Neuronal stem cell (in vitro differentiated cells): ENCODE data around the gene RALA.

ENCODE experiments used
- DNase-seq: peaks from one replicate; pipeline ENCODE4 v3.0.0-alpha.2; 2013; ENCODE audit warnings: low spot score
- H2AFZ ChIP-seq: one replicate; pipeline ENCODE4 v1.6.1; 2013; ENCODE audit warnings: mild to moderate bottlenecking, low read length, inconsistent platforms
- H2AK5ac ChIP-seq: 2 replicates; pipeline ENCODE4 v1.6.1; 2013; ENCODE audit warnings: low read depth, mild to moderate bottlenecking, inconsistent platforms, low read length, moderate library complexity, mixed read lengths
- H2BK120ac ChIP-seq: 2 replicates; pipeline ENCODE4 v1.6.1; 2013; ENCODE audit warnings: low read depth, mild to moderate bottlenecking, inconsistent platforms, low read length, moderate library complexity, mixed read lengths
- H2BK12ac ChIP-seq: one replicate; pipeline ENCODE4 v1.6.1; 2013; ENCODE audit warnings: low read length, inconsistent platforms
- H2BK15ac ChIP-seq: 2 replicates; pipeline ENCODE4 v1.6.1; 2013; ENCODE audit warnings: mild to moderate bottlenecking, low read length, inconsistent platforms, mixed read lengths
- H2BK5ac ChIP-seq: one replicate; pipeline ENCODE4 v1.6.1; 2013; ENCODE audit warnings: inconsistent platforms, mild to moderate bottlenecking, low read length, moderate library complexity
- H3K14ac ChIP-seq: one replicate; pipeline ENCODE4 v1.6.1; 2013; ENCODE audit warnings: low read length, inconsistent platforms
- H3K18ac ChIP-seq: 2 replicates; pipeline ENCODE4 v1.6.1; 2013; ENCODE audit warnings: low read length, inconsistent platforms
- H3K23ac ChIP-seq: 2 replicates; pipeline ENCODE4 v1.6.1; 2013; ENCODE audit warnings: low read depth, mild to moderate bottlenecking, mixed read lengths, low read length, inconsistent platforms; ENCODE audit not compliant: poor library complexity
- H3K27ac ChIP-seq: replicated peaks from 3 replicates; pipeline ENCODE4 v1.5.1; 2013; ENCODE audit warnings: low read length, inconsistent platforms
- H3K27me3 ChIP-seq, 3 experiments: 2 replicates each; pipeline ENCODE4 v1.6.1; 2013; ENCODE audit warnings: low read length in 3 of 3, mild to moderate bottlenecking in 2 of 3, inconsistent platforms in 1 of 3, low read depth in 1 of 3, mixed read lengths in 1 of 3, moderate library complexity in 1 of 3; ENCODE audit not compliant: control insufficient read depth in 3 of 3, insufficient read depth in 3 of 3
- H3K36me3 ChIP-seq, 2 donors: replicated peaks in 1 of 2; 2 replicates each; pipeline ENCODE4 v1.6.1; 2013; ENCODE audit warnings: low read length in 2 of 2; ENCODE audit not compliant: control insufficient read depth in 2 of 2, insufficient read depth in 2 of 2
- H3K4ac ChIP-seq: 2 replicates; pipeline ENCODE4 v1.6.1; 2013; ENCODE audit warnings: inconsistent platforms, mild to moderate bottlenecking, low read length, moderate library complexity
- H3K4me1 ChIP-seq, 2 donors: 1 replicate in 1 of 2; 2 replicates in 1 of 2; pipeline ENCODE4 v1.6.1; 2013; ENCODE audit warnings: low read length in 2 of 2, low read depth in 1 of 2; ENCODE audit not compliant: control insufficient read depth in 2 of 2, insufficient read depth in 1 of 2
- H3K4me2 ChIP-seq: one replicate; pipeline ENCODE4 v1.6.1; 2013; ENCODE audit warnings: mild to moderate bottlenecking, low read length, inconsistent platforms; ENCODE audit not compliant: insufficient read depth, poor library complexity, severe bottlenecking
- H3K4me3 ChIP-seq, 2 donors: 2 replicates each; pipeline ENCODE4 v1.5.1; 2013; ENCODE audit warnings: low read length in 2 of 2, mild to moderate bottlenecking in 2 of 2, inconsistent platforms in 1 of 2, moderate library complexity in 1 of 2
- H3K79me1 ChIP-seq: one replicate; pipeline ENCODE4 v1.6.1; 2013; ENCODE audit warnings: low read depth, mild to moderate bottlenecking, inconsistent platforms, low read length, moderate library complexity
- H3K9ac ChIP-seq: one replicate; pipeline ENCODE4 v1.6.1; 2013; ENCODE audit warnings: mild to moderate bottlenecking, low read depth, low read length, inconsistent platforms; ENCODE audit not compliant: poor library complexity
- H3K9me3 ChIP-seq, 2 donors: replicated peaks in 1 of 2; 2 replicates each; pipeline versions ENCODE3 to v1.6.1; 2013; ENCODE audit warnings: low read length in 2 of 2, mild to moderate bottlenecking in 2 of 2, inconsistent platforms in 1 of 2, low read depth in 1 of 2, mixed read lengths in 1 of 2, moderate library complexity in 1 of 2; ENCODE audit not compliant: control insufficient read depth in 2 of 2, insufficient read depth in 1 of 2
- H4K8ac ChIP-seq: one replicate; pipeline ENCODE4 v1.6.1; 2013; ENCODE audit warnings: low read depth, mild to moderate bottlenecking, inconsistent platforms, low read length, moderate library complexity
- H4K91ac ChIP-seq: one replicate; pipeline ENCODE4 v1.6.1; 2013; ENCODE audit warnings: low read length, low read depth, mild to moderate bottlenecking, inconsistent platforms; ENCODE audit not compliant: poor library complexity
- WGBS, 2 donors: extraction: QIAGEN DNeasy Blood & Tissue Kit; methylation state at CpG; one replicate each; pipeline ENCODE4 v1.1.7; 2013; ENCODE audit warnings: missing lambda C conversion rate in 2 of 2, mixed read lengths in 1 of 2; ENCODE audit not compliant: insufficient read length in 2 of 2, insufficient replicate concordance in 1 of 2; ENCODE audit errors: extremely low coverage in 2 of 2; 5-methylcytosine and 5-hydroxymethylcytosine counted together

RALA gene

DNA sequence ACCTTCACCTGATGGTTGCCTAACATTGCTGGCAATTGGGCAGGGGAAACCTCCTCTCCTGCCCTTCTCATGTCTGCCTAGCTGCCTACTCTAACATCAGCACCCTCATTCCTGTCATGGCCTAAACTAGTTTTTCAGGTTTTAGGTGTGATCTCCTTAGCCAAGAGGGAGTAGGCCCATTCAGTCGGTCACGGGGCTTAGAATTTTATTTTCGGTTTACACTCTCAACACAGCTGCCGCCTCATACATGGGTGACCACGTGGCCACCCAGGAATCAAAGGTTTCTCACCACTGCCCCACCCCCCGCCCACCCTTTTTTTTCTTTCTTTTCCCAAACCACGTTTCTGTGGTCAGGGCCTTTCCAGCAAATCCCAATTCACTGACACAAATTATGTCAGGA, 97.2 kb downstream of the RALA start:
- Histone ChIP-seq H2AK5ac (no peak overlapping the region), H3K79me1 (no peaks in the 10 kb centered on the region), H3K36me3 (no peaks in the 10 kb centered on the region), H2BK5ac (no peak overlapping the region), H3K23ac (no peak overlapping the region), H3K27me3 (peaks cover 0 to 5% (median 0%) of the 10 kb centered on the region in 3 experiments), H3K9ac (no peak overlapping the region), H3K18ac (no peak overlapping the region), H3K4me1 (no peaks in the 10 kb centered on the region), H2BK15ac (no peak overlapping the region), H2BK120ac (no peak overlapping the region), H4K8ac (no peak overlapping the region), H3K4ac (no peak overlapping the region), H3K14ac (no peak overlapping the region), H4K91ac (no peak overlapping the region), H3K4me3 (no peak overlapping the region), H3K9me3 (peaks cover under 1 to 3% of the 10 kb centered on the region in 2 donors), H3K27ac (no peak overlapping the region), H2BK12ac (no peak overlapping the region), H3K4me2 (no peak overlapping the region), H2AFZ (no peak overlapping the region)
- no peak for DNase-seq
- no CpG with 5 or more reads among the region's 7 CpGs for WGBS, 2 donors

DNA sequence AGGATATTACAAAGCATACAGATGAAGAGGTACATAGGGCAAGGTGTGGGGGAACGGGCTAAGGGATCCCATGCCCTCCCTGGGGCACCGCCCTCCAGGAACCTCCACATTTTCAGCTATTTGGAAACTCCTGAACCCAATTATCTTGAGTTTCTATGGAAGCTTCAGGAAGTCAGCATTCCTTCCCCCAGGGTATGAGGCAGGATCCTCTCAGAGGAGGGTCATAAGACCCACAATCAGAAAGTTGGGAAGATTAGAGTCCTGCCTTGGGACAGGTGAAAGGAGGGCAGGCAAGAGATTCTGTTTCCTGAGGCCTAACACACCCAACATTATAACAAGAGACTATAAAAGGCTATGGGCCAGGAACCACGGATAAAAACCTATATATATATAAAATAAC, 98.0 kb downstream of the RALA start:
- no peaks in the 10 kb centered on the region for H3K79me1 ChIP-seq
- no CpG with 5 or more reads among the region's 3 CpGs for WGBS, 2 donors
- no peak overlapping the region for H2BK15ac ChIP-seq
- H3K4me1 ChIP-seq: no peaks in the 10 kb centered on the region
- no peak for DNase-seq
- H4K8ac ChIP-seq: no peak overlapping the region
- no peak overlapping the region for H2BK12ac ChIP-seq
- no peak overlapping the region for H2BK5ac ChIP-seq
- H3K18ac ChIP-seq: no peak overlapping the region
- no peaks in the 10 kb centered on the region for H3K9me3 ChIP-seq
- H3K36me3 ChIP-seq: no peaks in the 10 kb centered on the region
- H3K4ac ChIP-seq: no peak overlapping the region
- no peak overlapping the region for H3K27ac ChIP-seq
- no peak overlapping the region for H2BK120ac ChIP-seq
- H4K91ac ChIP-seq: no peak overlapping the region
- no peak overlapping the region for H2AFZ ChIP-seq
- H3K27me3 ChIP-seq: peaks cover 0 to 6% (median 0%) of the 10 kb centered on the region in 3 experiments
- H3K9ac ChIP-seq: no peak overlapping the region
- H3K4me2 ChIP-seq: no peak overlapping the region
- H3K4me3 ChIP-seq: no peak overlapping the region
- no peak overlapping the region for H3K14ac ChIP-seq
- no peak overlapping the region for H2AK5ac ChIP-seq
- no peak overlapping the region for H3K23ac ChIP-seq

DNA sequence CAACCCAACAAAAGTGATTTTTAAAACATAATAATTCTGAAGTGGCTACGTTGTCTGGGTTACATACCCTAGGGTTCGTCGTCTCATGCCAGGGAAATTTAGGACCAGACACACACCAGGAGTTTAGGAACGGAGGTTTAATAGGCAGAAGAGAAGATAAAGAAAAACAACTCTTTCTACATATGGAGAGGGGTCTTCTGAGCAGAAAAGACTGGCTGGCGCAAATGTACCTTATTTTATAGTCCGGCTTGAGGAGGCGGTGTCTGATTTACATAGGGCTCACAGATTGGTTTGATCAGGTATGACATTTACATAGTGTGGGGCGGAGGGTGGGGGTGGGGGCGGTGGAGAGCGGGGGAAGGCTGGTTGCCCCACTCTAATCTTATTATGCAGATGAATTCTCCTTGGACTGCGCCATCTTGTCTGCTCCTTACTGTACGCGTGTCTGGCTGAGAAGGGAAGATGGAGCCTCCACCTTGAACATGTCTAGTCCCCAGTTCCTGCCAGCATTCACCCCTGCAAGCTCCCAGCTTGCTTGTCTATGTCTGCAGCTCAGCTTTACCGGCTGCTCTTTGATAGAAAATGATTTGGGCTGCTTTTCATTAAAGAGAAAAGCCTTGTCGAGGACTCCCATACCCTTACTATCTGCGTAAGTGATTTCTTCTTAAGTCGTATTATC, 98.7 kb downstream of the RALA start:
- Histone ChIP-seq H3K4ac (no peak overlapping the region), H3K36me3 (no peaks in the 10 kb centered on the region), H3K4me3 (no peak overlapping the region), H3K14ac (no peak overlapping the region), H2BK5ac (no peak overlapping the region), H3K18ac (no peak overlapping the region), H3K27me3 (peaks cover 0 to 9% (median 0%) of the 10 kb centered on the region in 3 experiments), H3K23ac (no peak overlapping the region), H3K27ac (no peak overlapping the region), H2AK5ac (no peak overlapping the region), H4K8ac (no peak overlapping the region), H3K9me3 (no peaks in the 10 kb centered on the region), H2BK12ac (no peak overlapping the region), H4K91ac (no peak overlapping the region), H3K79me1 (no peaks in the 10 kb centered on the region), H2BK15ac (no peak overlapping the region), H3K4me1 (no peaks in the 10 kb centered on the region), H3K4me2 (no peak overlapping the region), H2BK120ac (no peak overlapping the region), H2AFZ (peak overlapping the region; percentile 34), H3K9ac (no peak overlapping the region)
- WGBS, 2 donors: no CpG with 5 or more reads among the region's 17 CpGs
- DNase-seq: no peak

DNA sequence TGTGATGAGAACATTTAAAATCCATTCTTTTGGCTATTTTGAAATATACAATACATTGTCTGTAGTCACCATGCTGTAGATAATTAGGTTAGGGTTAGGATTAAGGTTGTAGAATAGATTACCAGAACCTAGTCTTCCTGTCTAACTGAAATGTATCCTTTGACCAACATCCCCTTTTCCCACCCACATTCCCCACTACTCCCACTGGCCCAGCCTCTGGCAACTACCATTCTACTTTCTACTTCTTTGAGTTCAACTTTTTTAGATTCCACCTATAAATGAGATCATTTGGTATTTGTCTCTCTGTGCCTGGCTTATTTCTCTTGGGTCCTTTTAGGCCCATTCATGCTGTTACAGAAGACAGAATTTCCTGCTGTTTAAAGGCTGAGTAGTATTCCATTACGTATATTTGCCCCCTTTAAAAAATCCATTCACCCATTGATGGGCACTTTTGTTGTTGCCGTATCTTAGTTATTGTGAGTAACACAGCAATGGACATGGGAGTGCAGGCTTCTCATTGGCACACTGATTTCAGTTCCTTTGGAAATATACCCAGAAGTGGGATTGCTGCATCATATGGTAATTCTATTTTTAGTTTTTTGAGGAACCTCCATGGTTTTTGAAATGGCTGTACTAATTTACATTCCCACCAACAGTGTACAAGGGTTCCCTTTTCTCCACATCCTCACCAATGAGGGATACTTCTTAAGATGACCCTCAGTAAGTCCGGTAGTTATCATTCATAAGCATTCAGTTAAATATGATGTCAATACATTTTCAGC, 104.0 kb downstream of the RALA start:
- Histone ChIP-seq H3K4ac (no peak overlapping the region), H3K9me3 (no peaks in the 10 kb centered on the region), H2BK120ac (no peak overlapping the region), H3K4me3 (no peak overlapping the region), H2AFZ (no peak overlapping the region), H3K9ac (no peak overlapping the region), H3K27me3 (peaks cover 0 to 13% (median 2%) of the 10 kb centered on the region in 3 experiments), H3K27ac (no peak overlapping the region), H3K18ac (no peak overlapping the region), H3K23ac (no peak overlapping the region), H2BK12ac (no peak overlapping the region), H2AK5ac (no peak overlapping the region), H3K36me3 (no peaks in the 10 kb centered on the region), H2BK5ac (no peak overlapping the region), H3K79me1 (no peaks in the 10 kb centered on the region), H3K14ac (no peak overlapping the region), H4K91ac (no peak overlapping the region), H4K8ac (no peak overlapping the region), H3K4me1 (no peaks in the 10 kb centered on the region), H3K4me2 (no peak overlapping the region), H2BK15ac (no peak overlapping the region)
- DNase-seq: no peak
- no CpG with 5 or more reads among the region's 3 CpGs for WGBS, 2 donors
